ENCODE results near the gene HOXA11. TPM values are rescaled to one million over a fixed set of nuclear protein-coding genes. Genes with fewer than 3 reads are reported as not detected.

The HOXA11 gene
- total RNA-seq, 4 donors from 2014 or later, result 5.1 to 7.9 (median 6.4) TPM

GRCh38 chr7:27131390-27131819 lies 53.6 kb downstream of the HOXA11 start:
- H3K27me3 ChIP-seq, result no peaks in the 10 kb centered on the region
- no peaks in the 10 kb centered on the region for H3K9me3 ChIP-seq
- in situ Hi-C loops (cut with MboI; ENCODE audit: low sequenced_read_pairs in 4 of 4), result no loop called here
- peak overlapping the region; percentile 89 to 94 (median 90) for H3K4me3 ChIP-seq
- peak overlapping the region; percentile 95 to 97 (median 96) for H3K27ac ChIP-seq
- no peak for ATAC-seq
- no peak for DNase-seq
- no peaks in the 10 kb centered on the region for H3K36me3 ChIP-seq
- no peak for TF ChIP-seq CTCF (IDR thresholded peaks at IDR 0.05 in 4 of 5, conservative IDR thresholded peaks at IDR 0.05 in 1 of 5)
- no peak for TF ChIP-seq POLR2A (IDR thresholded peaks at IDR 0.05)
- intact Hi-C loops (cut with DNase I; ENCODE audit: low total_unique reads), result loop anchor here (2.0 to 5.0 kb wide), 3 partner anchors 35 to 267 kb away; partner anchors contain the start of genes HOXA9 and SKAP2
- H3K4me1 ChIP-seq, result peaks cover 58 to 68% of the 10 kb centered on the region in 2 donors

MicroRNAs within 50 kb of the gene (microRNA counts, 767-probe panel; counts per million panel counts)
- microRNA hsa-miR-196b-5p, result 3,290 to 6,582 counts per million in 2 donors

Small RNA genes lying within 50 kb of the gene (microRNA-seq; reads per million reads assigned to microRNA genes)
- 2,530 to 3,127 reads per million in 2 donors for gene MIR196B (ENCODE audit: borderline replicate concordance in 2 of 2)

Other genes with a start within 250 kb of the HOXA11 start
- under 1 TPM in 2 of 4 donors, not detected in 2; 0.16 to 0.36 TPM for gene HOXA1, start 89.2 kb downstream of the HOXA11 start, total RNA-seq
- gene HOXA2, start 82.5 kb downstream of the HOXA11 start, total RNA-seq, result under 1 TPM in 3 of 4 donors, not detected in 1; 0.29 to 0.88 (median 0.38) TPM
- gene HOXA4, start 54.5 kb downstream of the HOXA11 start, total RNA-seq, result 1 to 10 TPM; 1.7 to 4.2 (median 2.9) TPM
- gene HOXA5, start 41.6 kb downstream of the HOXA11 start, total RNA-seq, result 1 to 10 TPM; 2.7 to 7.1 (median 7.0) TPM
- 1 to 10 TPM; 2.6 to 5.6 (median 4.2) TPM for gene HOXA6, start 37.5 kb downstream of the HOXA11 start, total RNA-seq
- 1 to 10 TPM in 3 of 4 donors, under 1 TPM in 1; 0.53 to 6.2 (median 3.0) TPM for gene HOXA3, start 32.6 kb downstream of the HOXA11 start, total RNA-seq
- gene HOXA7, start 28.6 kb downstream of the HOXA11 start, total RNA-seq, result 10 to 100 TPM in 1 of 4 donors, 1 to 10 TPM in 3; 5.3 to 12.8 (median 8.6) TPM
- gene HOXA9, start 19.7 kb downstream of the HOXA11 start, total RNA-seq, result 10 to 100 TPM; 18.9 to 30.3 (median 19.5) TPM
- gene HOXA10, start 10.9 kb downstream of the HOXA11 start, total RNA-seq, result 10 to 100 TPM; 24.6 to 61.2 (median 40.0) TPM
- 1 to 10 TPM in 3 of 4 donors, under 1 TPM in 1; 0.82 to 2.4 (median 1.7) TPM for gene HOXA13, start 14.9 kb upstream of the HOXA11 start, total RNA-seq
- gene EVX1, start 57.6 kb upstream of the HOXA11 start, total RNA-seq, result not detected

Data from gastrocnemius medialis (tissue), 4 donors.